IPS-20b (cell line): ENCODE data around the gene STAC2.
"Not testable (repeated sequence)": the region's sequence is repeated elsewhere in the genome, so short reads cannot be mapped to it uniquely, and the experiment has no call there.

Experiments
- H3K27ac ChIP-seq: one replicate; pipeline ENCODE4 v1.5.1; 2013; ENCODE audit warnings: low read length
- H3K27me3 ChIP-seq: 2 replicates; pipeline ENCODE4 v1.6.1; 2013; ENCODE audit warnings: mild to moderate bottlenecking, low read length, inconsistent platforms; ENCODE audit not compliant: insufficient read depth
- H3K36me3 ChIP-seq: 2 replicates; pipeline ENCODE4 v1.6.1; 2013; ENCODE audit warnings: low read depth, mild to moderate bottlenecking, inconsistent platforms, low read length, moderate library complexity; ENCODE audit not compliant: insufficient read depth
- H3K4me1 ChIP-seq: 2 replicates; pipeline ENCODE4 v1.6.1; 2013; ENCODE audit warnings: mild to moderate bottlenecking, control low read depth, inconsistent platforms, low read length, moderate library complexity; ENCODE audit not compliant: insufficient read depth
- H3K4me3 ChIP-seq: 2 replicates; pipeline ENCODE4 v1.5.1; 2013; ENCODE audit warnings: mild to moderate bottlenecking, low read length, inconsistent platforms
- H3K9ac ChIP-seq: 2 replicates; pipeline ENCODE4 v1.6.1; 2013; ENCODE audit warnings: low read depth, mild to moderate bottlenecking, inconsistent platforms, low read length, moderate library complexity
- H3K9me3 ChIP-seq: 2 replicates; pipeline ENCODE4 v1.6.1; 2013; ENCODE audit warnings: mild to moderate bottlenecking, low read depth, low read length, inconsistent platforms; ENCODE audit not compliant: insufficient read depth

Gene STAC2, protein sequence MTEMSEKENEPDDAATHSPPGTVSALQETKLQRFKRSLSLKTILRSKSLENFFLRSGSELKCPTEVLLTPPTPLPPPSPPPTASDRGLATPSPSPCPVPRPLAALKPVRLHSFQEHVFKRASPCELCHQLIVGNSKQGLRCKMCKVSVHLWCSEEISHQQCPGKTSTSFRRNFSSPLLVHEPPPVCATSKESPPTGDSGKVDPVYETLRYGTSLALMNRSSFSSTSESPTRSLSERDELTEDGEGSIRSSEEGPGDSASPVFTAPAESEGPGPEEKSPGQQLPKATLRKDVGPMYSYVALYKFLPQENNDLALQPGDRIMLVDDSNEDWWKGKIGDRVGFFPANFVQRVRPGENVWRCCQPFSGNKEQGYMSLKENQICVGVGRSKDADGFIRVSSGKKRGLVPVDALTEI

DNA sequence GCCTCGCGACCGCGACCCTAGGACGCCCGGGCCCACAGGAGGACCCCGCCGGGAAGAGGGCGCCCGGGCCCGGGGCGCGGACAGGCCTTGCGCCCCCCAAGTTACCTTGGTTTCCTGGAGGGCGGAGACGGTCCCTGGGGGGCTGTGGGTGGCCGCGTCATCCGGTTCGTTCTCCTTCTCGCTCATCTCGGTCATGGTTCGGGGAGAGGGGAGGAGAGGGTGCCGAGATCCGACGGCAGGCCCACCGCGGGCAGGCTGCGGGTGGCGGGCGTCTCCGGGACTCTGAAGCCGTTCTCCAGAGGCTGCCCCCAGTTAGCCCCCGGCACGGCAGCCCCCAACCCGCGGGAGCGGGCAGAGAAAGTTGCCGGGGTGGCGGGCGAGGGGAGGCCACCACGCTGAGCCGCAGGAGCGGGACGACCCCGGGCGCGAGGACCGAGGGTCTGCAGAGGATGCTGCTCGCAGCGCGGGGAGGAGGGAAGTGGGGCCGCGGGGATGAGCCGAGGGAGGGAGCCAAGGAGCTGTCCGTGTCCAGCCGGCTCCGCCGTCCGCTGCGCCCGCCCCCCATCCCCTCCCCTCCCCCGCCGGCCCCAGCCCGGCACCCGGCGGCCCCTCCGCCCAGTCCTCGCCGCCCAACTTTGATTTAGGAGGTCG, at the start of gene STAC2:
Gene STAC2, minus strand, starts transcription at position 638 of the 651 bp plus-strand sequence. Its CDS starts 443 bp downstream, at position 195.
- Histone ChIP-seq H3K27ac (no peak within 1 kb of the TSS), H3K4me3 (peak within 1 kb of the TSS; percentile 59), H3K9me3 (no peaks in the 10 kb centered on the region), H3K36me3 (no peaks in the 10 kb centered on the region), H3K27me3 (peaks cover 52% of the 10 kb centered on the region), H3K9ac (no peak within 1 kb of the TSS), H3K4me1 (peaks cover 9% of the 10 kb centered on the region; the same call in 1 of the 2 replicates)

DNA sequence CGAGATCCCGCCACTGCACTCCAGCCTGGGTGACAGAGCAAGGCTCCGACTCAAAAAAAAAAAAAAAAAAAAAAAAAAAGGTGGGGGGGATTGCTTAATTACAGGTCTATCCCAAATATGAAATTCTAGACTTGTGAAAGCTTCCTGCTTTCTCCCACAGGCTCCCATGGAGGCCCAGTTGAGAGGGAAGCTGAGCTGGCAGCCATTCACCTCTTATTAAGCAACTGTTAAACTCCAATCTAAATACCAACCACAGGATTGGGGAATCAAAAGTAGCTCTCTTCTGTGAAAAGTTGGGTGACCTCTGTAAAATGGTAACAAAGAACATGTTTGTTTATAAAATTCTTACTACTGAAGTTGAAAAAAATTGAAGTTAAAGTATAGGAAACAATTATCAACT, 45.8 kb upstream of the STAC2 start:
- Histone ChIP-seq H3K9ac (no peak overlapping the region), H3K9me3 (no peaks in the 10 kb centered on the region), H3K27me3 (no peaks in the 10 kb centered on the region), H3K4me1 (no peaks in the 10 kb centered on the region), H3K27ac (no peak overlapping the region), H3K4me3 (no peak overlapping the region), H3K36me3 (0 out of 2 replicates have a peak, but pooled peaks cover 4% of the 10 kb centered on the region)

DNA sequence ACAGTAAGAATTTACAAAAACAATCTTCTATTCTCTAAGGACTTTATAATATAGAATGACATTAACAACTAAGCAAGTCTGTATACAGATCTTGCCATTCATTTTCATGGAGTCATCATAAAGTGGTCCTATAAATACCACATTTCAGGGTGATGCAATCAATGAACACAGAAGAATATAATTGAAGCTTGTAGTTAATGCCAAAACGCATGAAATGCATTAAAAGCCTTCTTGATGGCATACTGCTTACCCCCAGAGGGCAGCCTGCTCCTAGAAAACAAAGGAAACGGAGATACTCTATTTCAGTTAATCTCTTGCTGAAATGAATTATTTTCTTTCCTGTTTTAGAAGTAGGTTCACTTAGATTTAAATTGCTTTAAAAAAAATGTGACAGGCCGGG, 45.2 kb upstream of the STAC2 start:
- Histone ChIP-seq H3K9me3 (no peaks in the 10 kb centered on the region), H3K9ac (no peak overlapping the region), H3K4me1 (no peaks in the 10 kb centered on the region), H3K27ac (no peak overlapping the region), H3K4me3 (no peak overlapping the region), H3K27me3 (no peaks in the 10 kb centered on the region), H3K36me3 (0 out of 2 replicates have a peak, but pooled peaks cover 4% of the 10 kb centered on the region)

DNA sequence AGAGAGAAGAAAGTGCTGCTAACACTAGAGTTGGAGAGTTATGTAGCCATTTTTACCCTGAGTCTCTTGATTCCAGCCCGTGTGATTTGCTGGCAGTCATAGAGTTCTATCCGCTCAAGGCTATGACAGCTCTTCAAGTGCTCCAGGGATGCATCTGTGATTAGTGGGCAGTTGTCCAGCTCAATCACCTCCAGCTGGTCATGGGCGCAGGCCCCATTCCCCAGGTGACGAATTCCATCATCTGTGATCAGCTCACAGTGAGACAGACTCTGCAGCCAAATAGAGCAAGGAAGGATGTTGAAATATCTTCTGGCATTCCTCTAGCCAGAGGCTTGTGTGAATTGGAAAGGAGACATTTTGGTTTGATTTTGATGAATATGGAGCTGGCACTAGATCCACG, 38.4 kb upstream of the STAC2 start:
- H3K27ac ChIP-seq = no peak overlapping the region
- no peak overlapping the region for H3K4me3 ChIP-seq
- H3K9me3 ChIP-seq = no peaks in the 10 kb centered on the region

DNA sequence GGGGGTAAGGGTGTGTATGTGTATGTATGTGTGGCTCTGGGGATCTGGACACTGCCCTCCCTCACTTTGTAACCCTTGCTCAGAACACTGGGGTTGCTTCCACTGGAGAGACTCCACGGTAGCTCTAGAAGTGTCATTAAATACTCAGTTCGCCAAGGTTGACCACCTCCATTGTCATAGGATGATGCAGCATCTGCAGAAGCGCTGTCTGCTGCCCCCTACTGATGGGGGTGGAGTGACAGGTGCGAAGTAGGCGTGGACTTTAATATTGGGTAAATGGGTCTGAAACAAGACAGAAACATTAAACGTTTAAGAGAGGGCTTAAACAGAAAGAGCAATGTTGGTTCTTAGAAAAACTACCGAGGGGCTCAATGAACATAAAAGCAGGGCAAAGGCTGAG, 35.5 kb upstream of the STAC2 start:
- Histone ChIP-seq H3K9ac (no peak overlapping the region), H3K27ac (peak overlapping the region; percentile 60), H3K27me3 (no peaks in the 10 kb centered on the region)

More for the DNA sequence above, 38.4 kb upstream of the STAC2 start:
- H3K9ac ChIP-seq = no peak overlapping the region
- peaks cover 16% of the 10 kb centered on the region for H3K36me3 ChIP-seq
- no peaks in the 10 kb centered on the region for H3K4me1 ChIP-seq
- H3K27me3 ChIP-seq = no peaks in the 10 kb centered on the region

DNA sequence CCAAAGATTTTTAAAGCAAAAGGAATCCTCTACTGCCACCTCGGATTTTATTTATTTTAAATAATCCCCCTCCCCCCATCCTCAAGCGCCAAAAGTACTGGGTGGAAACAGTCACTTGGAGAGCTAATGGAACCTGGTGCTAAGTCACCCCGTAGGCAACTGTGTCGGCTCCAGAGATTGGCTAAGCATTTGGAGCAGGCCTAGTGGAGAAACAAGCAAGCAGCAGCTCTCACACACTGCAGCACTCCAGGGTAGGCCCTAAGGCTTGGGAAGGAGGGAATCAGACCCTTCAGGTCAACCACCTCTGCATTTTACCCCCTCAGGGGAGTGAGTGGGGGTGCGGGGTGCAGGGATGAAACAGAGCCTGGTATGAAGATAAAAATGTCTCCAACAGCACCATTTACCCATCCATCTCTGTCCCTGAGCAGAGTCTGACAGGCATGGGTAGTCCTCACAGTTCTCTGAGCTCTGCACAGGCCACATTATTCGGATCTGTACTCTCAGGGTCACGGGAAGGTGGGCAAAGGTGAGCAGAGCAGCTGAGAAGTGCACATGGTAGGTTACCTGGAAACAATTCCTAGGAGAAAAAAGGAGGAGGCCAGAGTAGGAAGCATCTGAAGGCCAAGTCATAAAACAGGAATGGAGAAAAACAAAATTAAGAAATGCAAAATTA, 27.2 kb upstream of the STAC2 start:
- peak overlapping the region; percentile 37; the same call in 1 of the 2 replicates for H3K9ac ChIP-seq
- no peaks in the 10 kb centered on the region; the same call in 1 of the 2 replicates for H3K4me1 ChIP-seq
- H3K27ac ChIP-seq = no peak overlapping the region
- no peaks in the 10 kb centered on the region for H3K27me3 ChIP-seq
- H3K36me3 ChIP-seq = peaks cover 4% of the 10 kb centered on the region; the same call in 1 of the 2 replicates
- H3K9me3 ChIP-seq = no peaks in the 10 kb centered on the region
- no peak overlapping the region for H3K4me3 ChIP-seq

More for the DNA sequence above, 35.5 kb upstream of the STAC2 start:
- Histone ChIP-seq H3K36me3 (peaks cover 19% of the 10 kb centered on the region), H3K4me3 (no peak overlapping the region), H3K9me3 (no peaks in the 10 kb centered on the region), H3K4me1 (no peaks in the 10 kb centered on the region)

DNA sequence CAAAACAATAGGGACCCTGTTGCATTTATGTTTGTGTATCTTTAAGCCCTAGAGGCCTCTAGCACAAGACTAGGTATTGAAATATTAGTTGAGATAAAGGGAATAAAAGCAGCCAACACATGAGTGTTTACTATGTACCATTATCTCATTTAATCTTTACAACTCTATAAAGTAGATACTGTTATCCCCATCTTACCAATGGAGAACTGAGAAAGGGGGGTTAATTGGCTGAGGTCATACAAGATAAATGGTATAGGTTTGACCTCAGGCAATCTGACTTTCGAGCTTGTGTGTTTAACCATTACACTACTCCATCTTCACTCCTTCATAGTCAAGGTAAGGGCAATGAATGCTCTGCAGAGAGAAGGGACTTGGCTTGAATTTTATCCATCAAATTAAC, 26.3 kb upstream of the STAC2 start:
- H3K4me1 ChIP-seq = no peaks in the 10 kb centered on the region; the same call in 1 of the 2 replicates
- no peak overlapping the region for H3K4me3 ChIP-seq
- no peaks in the 10 kb centered on the region for H3K36me3 ChIP-seq
- H3K9ac ChIP-seq = no peak overlapping the region
- H3K27ac ChIP-seq = no peak overlapping the region
- no peaks in the 10 kb centered on the region for H3K9me3 ChIP-seq
- H3K27me3 ChIP-seq = no peaks in the 10 kb centered on the region

DNA sequence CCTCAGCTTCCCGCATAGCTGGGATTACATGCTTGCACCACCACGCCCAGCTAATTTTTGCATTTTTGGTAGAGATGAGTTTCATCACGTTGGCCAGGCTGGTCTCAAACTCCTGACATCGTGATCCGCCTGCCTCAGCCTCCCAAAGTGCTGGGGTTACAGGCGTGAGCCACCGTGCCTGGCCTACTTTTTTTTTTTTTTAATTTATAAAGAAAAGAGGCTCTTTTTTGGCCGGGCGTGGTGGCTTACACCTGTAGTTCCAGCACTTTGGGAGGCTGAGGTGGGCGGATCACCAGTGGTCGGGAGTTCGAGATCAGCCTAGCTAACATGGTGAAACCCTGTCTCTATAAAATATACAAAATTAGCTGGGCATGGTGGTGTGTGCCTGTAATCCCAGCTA, 24.3 kb upstream of the STAC2 start:
- H3K9ac ChIP-seq, H3K27me3 ChIP-seq, H3K9me3 ChIP-seq, H3K27ac ChIP-seq, H3K4me1 ChIP-seq, H3K36me3 ChIP-seq, H3K4me3 ChIP-seq: not testable (repeated sequence)

DNA sequence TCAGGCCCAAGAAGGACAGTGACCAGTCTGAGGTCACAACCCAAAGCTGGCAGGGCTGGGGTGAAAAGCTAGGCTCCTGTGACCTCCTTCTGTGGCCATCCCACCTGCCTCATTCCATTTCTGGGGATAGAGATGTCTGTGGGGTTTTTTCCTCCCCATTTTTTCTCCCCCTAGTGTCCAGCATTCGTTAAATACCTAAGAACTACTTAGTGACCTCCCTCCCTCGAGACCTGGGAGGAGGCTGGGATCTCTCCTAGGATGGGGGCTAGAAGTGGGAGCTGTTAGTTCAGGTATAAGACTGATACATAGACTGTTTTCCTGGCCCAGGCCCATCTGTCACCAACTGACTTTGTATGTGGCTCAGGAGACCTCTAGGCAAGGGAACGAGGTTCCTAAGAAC, 20.5 kb upstream of the STAC2 start:
- H3K9ac ChIP-seq = no peak overlapping the region
- no peaks in the 10 kb centered on the region for H3K36me3 ChIP-seq
- H3K4me1 ChIP-seq = peaks cover 4% of the 10 kb centered on the region; the same call in 1 of the 2 replicates
- no peak overlapping the region for H3K4me3 ChIP-seq
- H3K27ac ChIP-seq = no peak overlapping the region
- no peaks in the 10 kb centered on the region for H3K27me3 ChIP-seq
- H3K9me3 ChIP-seq = no peaks in the 10 kb centered on the region

DNA sequence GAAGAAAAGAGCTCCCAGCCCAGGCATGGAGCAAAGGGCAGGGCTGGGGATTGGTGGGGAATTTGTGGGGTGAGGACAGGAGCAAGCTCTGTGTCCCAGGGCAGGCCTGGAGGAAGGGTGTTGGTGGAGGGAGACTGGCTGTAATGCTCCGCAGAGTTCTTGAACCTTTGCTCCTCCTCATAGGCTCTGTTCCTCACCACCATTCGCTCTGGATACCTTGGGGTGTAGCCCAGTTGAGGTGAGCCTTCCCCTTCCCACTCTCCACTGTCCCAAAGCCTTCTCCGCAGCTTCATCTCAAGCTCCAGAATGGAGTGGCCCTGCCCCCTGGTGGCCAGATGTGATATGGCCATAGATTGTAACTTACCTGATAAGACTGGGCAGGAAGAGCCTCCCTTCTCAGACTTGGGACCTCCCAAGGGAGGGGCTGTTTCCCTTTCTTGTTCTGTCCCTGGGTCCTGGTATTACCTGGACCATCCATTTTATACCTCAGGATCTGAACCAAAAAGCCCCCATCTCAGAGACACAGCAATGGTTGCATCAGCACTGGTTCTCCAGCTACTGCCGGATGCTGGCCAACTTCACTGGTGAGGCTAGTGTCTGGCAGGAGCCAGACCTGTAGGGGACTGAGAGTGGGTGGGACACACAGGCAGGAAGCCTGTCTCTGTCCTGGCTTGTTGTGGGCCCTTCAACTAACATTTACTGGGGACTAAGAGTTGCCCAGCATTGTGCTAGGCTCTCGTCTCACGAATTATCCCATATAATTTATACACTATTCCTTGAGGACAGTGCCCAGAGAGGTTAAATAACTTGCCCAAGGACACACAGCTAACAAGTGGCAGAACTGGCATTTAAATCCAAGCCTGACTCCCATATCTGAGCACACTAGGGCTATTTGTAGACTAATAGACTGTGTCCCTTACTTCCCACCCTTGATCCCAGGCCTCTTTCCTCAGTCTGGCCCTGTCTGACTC, 19.1 kb upstream of the STAC2 start:
- H3K4me3 ChIP-seq = no peak overlapping the region
- H3K27ac ChIP-seq = no peak overlapping the region
- no peaks in the 10 kb centered on the region for H3K27me3 ChIP-seq
- no peak overlapping the region for H3K9ac ChIP-seq
- H3K9me3 ChIP-seq = no peaks in the 10 kb centered on the region
- H3K4me1 ChIP-seq = peaks cover 4% of the 10 kb centered on the region; the same call in 1 of the 2 replicates
- H3K36me3 ChIP-seq = no peaks in the 10 kb centered on the region
